ENCODE measurements around the gene SLC17A6. TPM values are rescaled to one million over a fixed set of nuclear protein-coding genes. Genes with fewer than 3 reads are reported as not detected.

The SLC17A6 gene
- total RNA-seq (not detected in 2 replicates), polyA plus RNA-seq (0.11 TPM in 1 of 2 replicates, not detected in the other)

- TF ChIP-seq, protein P1, sequence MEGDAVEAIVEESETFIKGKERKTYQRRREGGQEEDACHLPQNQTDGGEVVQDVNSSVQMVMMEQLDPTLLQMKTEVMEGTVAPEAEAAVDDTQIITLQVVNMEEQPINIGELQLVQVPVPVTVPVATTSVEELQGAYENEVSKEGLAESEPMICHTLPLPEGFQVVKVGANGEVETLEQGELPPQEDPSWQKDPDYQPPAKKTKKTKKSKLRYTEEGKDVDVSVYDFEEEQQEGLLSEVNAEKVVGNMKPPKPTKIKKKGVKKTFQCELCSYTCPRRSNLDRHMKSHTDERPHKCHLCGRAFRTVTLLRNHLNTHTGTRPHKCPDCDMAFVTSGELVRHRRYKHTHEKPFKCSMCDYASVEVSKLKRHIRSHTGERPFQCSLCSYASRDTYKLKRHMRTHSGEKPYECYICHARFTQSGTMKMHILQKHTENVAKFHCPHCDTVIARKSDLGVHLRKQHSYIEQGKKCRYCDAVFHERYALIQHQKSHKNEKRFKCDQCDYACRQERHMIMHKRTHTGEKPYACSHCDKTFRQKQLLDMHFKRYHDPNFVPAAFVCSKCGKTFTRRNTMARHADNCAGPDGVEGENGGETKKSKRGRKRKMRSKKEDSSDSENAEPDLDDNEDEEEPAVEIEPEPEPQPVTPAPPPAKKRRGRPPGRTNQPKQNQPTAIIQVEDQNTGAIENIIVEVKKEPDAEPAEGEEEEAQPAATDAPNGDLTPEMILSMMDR (IDR thresholded peaks at IDR 0.05; ENCODE audit: low read depth, low read length) = no peak
- Histone ChIP-seq H3K27me3 (peaks cover 60% of the 10 kb centered on the region), H3K27ac (no peak within 1 kb of the TSS), H3K9me3 (ENCODE audit: low read depth) (no peaks in the 10 kb centered on the region), H3K36me3 (no peaks in the 10 kb centered on the region), H3K4me1 (ENCODE audit: low read depth) (no peaks in the 10 kb centered on the region), H3K4me3 (no peak within 1 kb of the TSS)
- peak; percentile 58 to 87 for DNase-seq (ENCODE audit: low read depth in 1 of 2, low spot score in 1 of 2)
Observed at GRCh38 chr11:22337596-22338485, at the start of gene SLC17A6. Gene SLC17A6 (plus strand): TSS chr11:22338381. CDS start chr11:22338534, 153 bp downstream.

- H3K4me3 ChIP-seq = no peak overlapping the region
- H3K27ac ChIP-seq = no peak overlapping the region
- TF ChIP-seq, protein P1 (IDR thresholded peaks at IDR 0.05; ENCODE audit: low read depth, low read length) = no peak
- H3K4me1 ChIP-seq (ENCODE audit: low read depth) = no peaks in the 10 kb centered on the region
- DNase-seq (ENCODE audit: low read depth in 1 of 2, low spot score in 1 of 2) = no peak
- peaks cover 9% of the 10 kb centered on the region for H3K27me3 ChIP-seq
- H3K36me3 ChIP-seq = no peaks in the 10 kb centered on the region
- no peaks in the 10 kb centered on the region for H3K9me3 ChIP-seq (ENCODE audit: low read depth)
Observed at GRCh38 chr11:22302368-22302767, 35.8 kb upstream of the SLC17A6 start.

DNA sequence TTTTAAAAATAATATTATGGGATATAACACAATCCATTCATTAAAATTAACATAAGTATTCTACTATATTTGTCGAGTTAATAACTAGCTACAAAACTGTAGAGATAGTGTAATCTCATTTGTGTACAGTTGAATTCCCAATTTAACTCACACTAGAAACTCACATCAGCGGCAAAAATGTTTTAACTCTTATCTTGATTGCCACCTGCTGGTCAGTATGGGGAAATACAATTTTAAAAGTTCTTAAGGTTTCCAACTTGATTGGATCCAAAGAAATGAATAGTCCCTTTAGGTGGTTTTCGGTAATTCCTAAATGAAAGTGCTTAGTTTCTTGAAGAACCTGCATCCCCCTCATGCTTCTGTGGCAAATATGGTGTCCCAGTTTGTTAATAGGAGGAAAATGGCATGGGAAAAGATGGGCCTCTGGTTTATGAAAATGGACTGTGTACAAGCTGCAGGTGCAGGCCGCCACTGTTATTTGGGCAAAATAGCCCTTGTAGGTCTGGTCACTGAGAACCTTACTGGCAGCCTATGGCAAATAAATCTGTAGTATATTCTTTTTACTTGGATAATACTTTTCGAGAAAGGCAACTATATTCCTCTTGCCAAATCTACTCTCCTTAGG is 33.7 kb upstream of the SLC17A6 start:
- Histone ChIP-seq H3K4me3 (no peak overlapping the region), H3K9me3 (ENCODE audit: low read depth) (no peaks in the 10 kb centered on the region), H3K27ac (no peak overlapping the region), H3K36me3 (no peaks in the 10 kb centered on the region), H3K27me3 (peaks cover 9% of the 10 kb centered on the region), H3K4me1 (ENCODE audit: low read depth) (no peaks in the 10 kb centered on the region)
- peak; percentile 50 to 62 for DNase-seq (ENCODE audit: low read depth in 1 of 2, low spot score in 1 of 2)
- TF ChIP-seq, protein P1 (IDR thresholded peaks at IDR 0.05; ENCODE audit: low read depth, low read length) = peak; percentile 56

DNA sequence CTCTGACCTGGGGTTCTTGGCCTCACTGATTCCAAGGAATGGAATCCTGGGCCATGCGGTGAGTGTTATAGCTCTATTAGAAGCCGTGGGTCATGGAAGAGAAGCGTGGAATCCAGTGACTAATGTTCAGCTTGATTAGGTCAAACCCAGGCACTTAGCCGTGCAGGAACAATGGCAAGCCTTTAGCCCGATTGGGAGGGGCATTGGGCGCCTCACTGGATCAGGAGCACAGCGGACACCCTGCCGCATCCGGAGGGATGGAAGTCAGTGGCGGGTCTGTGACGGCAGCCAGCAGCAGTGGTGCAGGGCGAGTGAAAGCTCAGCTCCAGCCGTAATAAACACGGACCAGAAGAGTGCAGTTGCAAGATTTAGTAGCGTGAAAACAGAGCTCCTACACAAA is 20.5 kb upstream of the SLC17A6 start:
- H3K27ac ChIP-seq = no peak overlapping the region
- no peaks in the 10 kb centered on the region for H3K9me3 ChIP-seq (ENCODE audit: low read depth)
- no peaks in the 10 kb centered on the region for H3K27me3 ChIP-seq
- no peak for DNase-seq (ENCODE audit: low read depth in 1 of 2, low spot score in 1 of 2)
- H3K4me3 ChIP-seq = no peak overlapping the region
- H3K4me1 ChIP-seq (ENCODE audit: low read depth) = no peaks in the 10 kb centered on the region
- H3K36me3 ChIP-seq = no peaks in the 10 kb centered on the region
- TF ChIP-seq, protein P1 (IDR thresholded peaks at IDR 0.05; ENCODE audit: low read depth, low read length) = no peak

DNA sequence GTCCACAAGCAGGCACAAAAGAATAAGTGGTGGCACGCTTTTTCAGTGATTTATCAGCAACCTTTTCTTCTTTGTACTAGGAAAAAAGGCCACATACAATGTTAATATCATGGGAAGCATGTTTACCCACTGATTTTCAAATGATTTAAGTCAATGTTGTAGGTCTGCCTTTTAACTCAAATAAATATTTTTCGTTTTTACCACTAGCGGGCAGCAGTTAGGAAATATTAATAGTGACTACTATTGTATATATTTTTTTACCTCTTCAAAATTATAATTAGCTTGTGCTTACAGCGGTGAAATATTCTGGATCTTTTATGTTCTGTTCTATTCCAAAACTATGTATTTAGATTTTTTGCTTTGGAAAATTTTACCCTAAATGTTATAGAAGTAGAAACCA is 6.4 kb upstream of the SLC17A6 start:
- DNase-seq (ENCODE audit: low read depth in 1 of 2, low spot score in 1 of 2) = no peak
- H3K9me3 ChIP-seq (ENCODE audit: low read depth) = no peaks in the 10 kb centered on the region
- peaks cover 5% of the 10 kb centered on the region for H3K27me3 ChIP-seq
- no peaks in the 10 kb centered on the region for H3K4me1 ChIP-seq (ENCODE audit: low read depth)
- H3K4me3 ChIP-seq = no peak overlapping the region
- TF ChIP-seq, protein P1 (IDR thresholded peaks at IDR 0.05; ENCODE audit: low read depth, low read length) = no peak
- H3K27ac ChIP-seq = no peak overlapping the region
- no peaks in the 10 kb centered on the region for H3K36me3 ChIP-seq
